GM12874 (cell line): Measurements from ENCODE around the gene ANKRD35.

Experiments used
- CTCF ChIP-seq: IDR thresholded peaks from 2 replicates; pipeline ENCODE4 v1.5.1; 2011; ENCODE audit warnings: low read depth, mild to moderate bottlenecking, control low read depth, low read length, moderate library complexity; ENCODE audit not compliant: insufficient read depth

ANKRD35 gene

GRCh38 chr1:145879775-145880174 lies 5.9 kb downstream of the ANKRD35 start:
- TF ChIP-seq CTCF, result no peak

GRCh38 chr1:145878724-145879123 lies 6.9 kb downstream of the ANKRD35 start:
- no peak for TF ChIP-seq CTCF

GRCh38 chr1:145877923-145878486 lies 7.7 kb downstream of the ANKRD35 start:
- TF ChIP-seq CTCF, result no peak

- no peak for TF ChIP-seq CTCF
Measured at GRCh38 chr1:145874646-145875045, 11.0 kb downstream of the ANKRD35 start.

GRCh38 chr1:145871994-145872924 lies 13.4 kb downstream of the ANKRD35 start:
- TF ChIP-seq CTCF, result no peak

GRCh38 chr1:145868232-145868631 lies 17.4 kb downstream of the ANKRD35 start:
- TF ChIP-seq CTCF, result no peak

GRCh38 chr1:145863282-145864018 lies 22.2 kb downstream of the ANKRD35 start:
- TF ChIP-seq CTCF, result no peak
